Activated CD4-positive, alpha-beta T cell treated with anti-CD3 and anti-CD28 coated beads for 4 hours (primary cell): ENCODE data around the gene BATF2.

Experiments used
- DNase-seq, 2 donors: peaks; one replicate each; pipeline ENCODE4 v3.0.0-alpha.2; 2020

BATF2 gene

GRCh38 chr11:64963072-64963631, 33.6 kb downstream of the BATF2 start:
- DNase-seq, result no peak

- DNase-seq, result no peak
Observed at GRCh38 chr11:64960719-64961118, 36.1 kb downstream of the BATF2 start.

GRCh38 chr11:64959498-64959897, 37.3 kb downstream of the BATF2 start:
- no peak for DNase-seq

- DNase-seq, result no peak
Observed at GRCh38 chr11:64954201-64954600, 42.6 kb downstream of the BATF2 start.

- DNase-seq, result no peak
Observed at GRCh38 chr11:64951529-64951928, 45.2 kb downstream of the BATF2 start.

GRCh38 chr11:64947208-64947814, 49.5 kb downstream of the BATF2 start:
- DNase-seq, result no peak
